HCEC 1CT (cell line): ENCODE results near the gene DPYSL5.
A peak's percentile ranks its signal among the peaks of the same experiment; 100 is the strongest.

Experiments
- DNase-seq: peaks from one replicate; pipeline ENCODE4 v3.0.0-alpha.2; 2017

The DPYSL5 gene

DNA sequence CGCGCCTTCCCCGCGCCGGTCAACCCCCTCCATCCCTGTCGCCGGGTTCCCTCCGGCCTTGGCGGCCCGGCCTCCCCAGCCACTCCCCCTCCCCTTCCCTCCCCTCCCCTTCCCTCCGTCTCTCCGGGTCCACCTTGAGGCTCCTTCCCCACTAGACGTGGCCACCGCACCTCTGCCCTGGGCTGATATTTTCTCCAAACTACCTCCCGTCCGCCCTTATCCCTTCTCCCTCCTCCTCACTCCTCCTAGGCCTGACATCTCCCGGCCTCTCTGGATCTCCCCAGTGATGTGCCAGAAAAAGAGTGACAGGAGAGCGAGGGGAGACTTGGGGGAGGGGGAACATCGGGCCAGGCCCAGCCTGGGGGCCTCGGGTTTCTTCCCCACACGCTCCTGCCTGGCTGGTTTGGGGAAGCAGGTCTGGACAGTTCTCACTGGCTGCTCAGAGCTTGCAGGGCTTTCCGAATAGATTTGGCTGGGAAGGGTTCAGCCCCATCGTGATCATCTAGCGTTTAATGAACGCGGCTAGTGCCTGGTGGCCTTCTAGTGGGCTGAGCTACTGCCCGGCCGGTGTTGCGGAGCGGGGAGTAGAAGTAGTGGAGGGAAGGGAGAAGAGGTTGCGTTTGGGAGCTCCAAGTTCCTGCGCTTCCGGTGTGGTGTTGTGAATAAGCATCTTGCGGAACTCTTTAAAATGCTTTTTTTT lies 123.1 kb downstream of the DPYSL5 start:
- peak; percentile 29 for DNase-seq

DNA sequence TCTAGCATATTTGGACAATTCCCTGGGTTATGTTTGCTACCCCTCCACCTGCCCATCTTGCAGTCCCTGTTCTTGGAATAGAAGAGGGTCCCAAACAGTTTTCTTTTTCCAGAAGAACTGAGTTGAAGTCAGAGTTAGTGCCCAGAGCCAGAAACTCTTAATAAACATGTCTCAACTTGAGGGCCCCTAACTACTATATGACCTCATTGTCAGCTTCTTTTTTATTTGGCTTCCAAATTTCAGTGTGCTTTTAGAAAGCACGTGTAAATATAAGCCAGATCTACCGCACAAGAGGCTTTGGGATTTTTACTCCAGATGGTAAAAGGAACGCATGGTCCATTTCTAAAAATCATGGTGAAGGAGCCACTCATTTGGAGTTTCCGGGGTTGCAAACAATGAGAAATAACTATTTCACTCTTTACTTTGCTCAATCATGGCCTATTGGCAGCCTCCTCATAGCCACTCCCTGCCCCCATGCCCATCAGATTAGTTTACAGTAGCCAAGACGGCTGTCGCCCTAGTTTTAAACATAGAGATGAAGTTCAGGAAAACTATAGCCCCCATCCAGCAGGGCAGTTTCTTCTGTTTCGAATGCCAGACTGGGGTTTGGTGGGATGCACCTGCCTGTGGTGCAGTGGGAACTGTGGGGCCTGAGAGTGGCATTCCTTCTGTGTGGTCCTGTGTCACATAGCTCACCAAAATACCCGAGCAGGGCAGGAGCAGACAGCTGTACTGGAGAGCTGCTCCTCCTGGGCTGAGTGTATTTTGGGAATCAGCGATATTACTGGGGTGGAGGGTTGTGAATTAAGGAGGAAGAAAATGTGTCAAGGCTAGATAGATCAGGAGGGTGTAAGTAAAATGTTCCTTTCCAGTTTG lies 124.2 kb downstream of the DPYSL5 start:
- DNase-seq, result no peak

DNA sequence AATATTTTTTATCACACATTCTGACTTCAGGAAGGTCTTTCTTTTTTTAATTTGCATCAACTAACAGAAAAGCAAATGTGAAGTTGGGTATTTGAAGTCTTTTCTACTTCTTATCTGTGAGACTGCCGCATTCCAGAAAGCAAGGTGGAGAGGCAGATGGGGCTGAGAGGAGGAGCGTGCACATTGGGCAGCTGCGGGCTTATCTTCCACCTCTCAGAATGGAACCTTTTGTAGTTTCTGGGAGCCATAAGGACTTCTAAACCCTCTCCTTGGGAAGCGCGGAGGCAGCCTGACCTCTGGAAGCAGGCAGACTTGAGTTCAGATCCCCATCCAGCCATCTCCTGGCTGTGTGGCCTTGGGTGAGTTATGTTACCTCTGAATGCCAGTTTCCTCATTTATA lies 126.4 kb downstream of the DPYSL5 start:
- DNase-seq, result no peak

DNA sequence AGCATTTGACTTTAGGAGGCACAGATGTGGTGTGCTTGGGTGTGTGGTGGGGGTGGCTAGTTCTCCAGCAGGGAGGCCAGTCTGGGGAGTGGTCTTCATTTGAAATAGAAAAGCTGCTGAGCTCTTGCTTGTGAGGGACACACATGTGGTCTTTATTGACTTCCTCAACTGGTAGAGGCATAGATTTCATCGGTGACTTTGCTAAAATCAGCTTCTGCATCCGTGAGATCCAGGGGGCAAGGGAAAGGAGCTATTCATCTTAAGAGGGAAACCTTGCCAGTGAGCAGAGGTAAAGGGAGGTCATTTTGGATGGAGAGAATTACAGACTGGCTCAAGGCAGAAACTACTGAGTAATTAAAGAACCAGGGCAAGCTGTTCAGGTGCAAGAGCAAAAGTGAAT lies 127.2 kb downstream of the DPYSL5 start:
- DNase-seq, result no peak

DNA sequence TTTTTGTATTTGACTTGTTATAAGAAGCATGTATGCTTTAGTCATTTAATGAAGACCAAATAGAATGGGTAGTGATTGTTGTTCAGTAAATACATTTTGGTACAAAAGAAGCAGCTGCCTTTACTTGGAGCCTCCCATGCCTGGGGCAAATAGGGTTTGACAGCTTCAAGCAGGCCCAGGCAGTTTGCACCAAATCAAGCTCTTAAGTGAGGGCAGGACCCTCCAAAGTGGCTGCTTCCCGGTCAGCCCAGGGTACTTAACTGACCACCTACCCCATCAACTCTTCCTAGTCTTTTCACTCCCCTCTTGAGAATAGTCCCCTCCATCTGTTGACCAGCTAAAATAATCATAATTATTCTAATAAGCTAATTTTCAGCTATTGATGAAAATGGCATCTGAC lies 127.7 kb downstream of the DPYSL5 start:
- DNase-seq, result no peak

DNA sequence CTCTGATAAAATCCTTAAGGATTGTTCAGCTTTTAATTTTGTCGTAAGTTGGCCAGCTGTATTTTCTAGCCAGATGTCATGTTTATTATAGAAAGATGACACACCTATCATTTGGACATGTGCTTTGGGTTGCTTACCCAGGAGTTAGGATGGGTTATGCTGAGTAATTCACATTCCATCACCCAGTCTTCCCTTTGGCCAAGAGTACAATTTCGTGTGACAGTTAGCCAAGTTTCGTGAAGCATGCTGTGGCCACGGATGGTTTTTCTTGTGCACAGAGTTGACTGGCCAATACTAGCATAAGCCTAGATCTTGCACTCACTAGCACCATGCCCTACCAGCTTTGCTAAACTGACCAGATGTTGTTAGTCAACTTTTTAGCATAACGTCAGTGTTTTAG lies 128.3 kb downstream of the DPYSL5 start:
- DNase-seq, result peak; percentile 78

DNA sequence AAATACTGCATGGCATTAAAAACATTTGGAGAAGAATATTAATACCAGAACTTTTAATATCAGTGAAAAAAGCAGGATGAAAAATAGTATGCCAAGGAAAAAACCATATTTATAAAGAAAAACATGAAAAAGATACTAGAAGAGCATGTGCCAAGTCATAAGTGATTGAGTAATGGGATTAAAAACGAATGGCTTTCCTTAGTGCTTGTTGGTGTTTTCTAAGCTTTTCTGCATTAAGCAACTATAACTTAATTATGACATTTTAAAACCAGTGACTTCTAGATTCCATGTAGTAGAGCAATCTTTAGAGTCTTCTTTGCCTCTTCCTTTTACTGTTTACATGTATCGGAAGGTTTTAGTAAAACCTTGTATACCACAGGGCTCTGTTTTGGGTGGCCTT lies 129.1 kb downstream of the DPYSL5 start:
- DNase-seq, result no peak

DNA sequence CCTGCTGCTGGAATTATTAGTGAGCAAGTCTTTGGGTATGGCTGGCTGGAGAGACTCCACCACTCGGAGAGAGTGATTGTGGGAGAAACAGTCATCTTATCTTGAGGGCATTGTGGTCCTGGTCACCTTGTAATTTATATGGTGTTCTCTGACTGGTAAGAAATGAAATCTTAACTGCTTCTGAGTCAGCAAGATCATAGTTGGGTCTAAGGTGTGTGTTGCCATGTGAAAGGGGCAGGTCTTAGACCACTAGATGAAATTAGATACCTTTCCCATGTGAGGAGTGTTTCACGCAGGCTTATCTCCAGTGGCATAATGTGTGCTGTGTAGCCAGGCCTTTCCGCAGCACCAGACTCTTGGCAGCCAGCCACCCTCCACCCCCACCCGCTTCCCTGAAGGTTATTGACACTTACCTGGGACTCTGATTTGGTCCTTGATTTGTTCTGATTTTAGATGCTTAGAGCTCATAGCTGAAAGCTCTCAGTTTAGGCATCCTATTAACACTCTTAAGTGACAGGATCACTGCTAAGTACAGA lies 130.2 kb downstream of the DPYSL5 start:
- no peak for DNase-seq

DNA sequence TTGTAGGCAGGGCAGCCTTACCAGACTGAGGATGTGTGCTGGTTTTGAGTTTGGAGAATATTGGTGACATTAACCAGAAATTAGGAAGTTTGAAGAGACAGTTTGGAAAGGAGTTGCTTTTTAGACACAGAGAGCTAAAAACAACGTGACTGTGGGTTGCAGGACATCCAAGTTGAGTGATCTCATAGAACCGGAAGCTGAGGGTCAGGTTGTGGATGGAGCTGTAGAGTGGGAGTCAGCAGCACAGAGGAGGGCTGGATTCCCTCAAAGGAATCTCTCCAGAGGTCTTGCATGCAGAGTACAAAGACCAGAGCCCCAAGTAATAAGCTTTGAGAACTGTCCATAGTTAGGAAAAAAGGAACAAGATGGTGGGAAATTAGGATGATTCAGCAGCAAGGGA lies 131.8 kb downstream of the DPYSL5 start:
- no peak for DNase-seq

DNA sequence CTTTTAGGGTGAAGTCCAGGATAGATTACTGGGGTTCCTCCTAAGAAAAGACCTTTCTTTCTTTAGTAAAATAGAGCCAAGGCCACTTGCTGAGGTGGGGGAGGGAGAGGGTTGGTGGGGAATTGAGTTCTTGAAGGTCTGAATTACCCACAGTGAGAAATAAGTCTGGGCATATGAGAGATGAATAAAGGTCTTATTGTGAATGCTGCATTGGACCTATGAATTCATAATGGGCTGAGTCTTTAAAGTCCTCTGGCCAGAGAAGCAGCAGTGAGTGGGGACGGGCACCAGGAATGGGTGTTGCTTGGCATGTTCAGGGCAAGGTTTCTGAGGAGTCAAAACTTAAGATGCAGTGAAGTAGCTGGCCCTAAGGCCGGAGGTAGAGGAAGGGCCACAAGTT lies 133.0 kb downstream of the DPYSL5 start:
- DNase-seq, result no peak

DNA sequence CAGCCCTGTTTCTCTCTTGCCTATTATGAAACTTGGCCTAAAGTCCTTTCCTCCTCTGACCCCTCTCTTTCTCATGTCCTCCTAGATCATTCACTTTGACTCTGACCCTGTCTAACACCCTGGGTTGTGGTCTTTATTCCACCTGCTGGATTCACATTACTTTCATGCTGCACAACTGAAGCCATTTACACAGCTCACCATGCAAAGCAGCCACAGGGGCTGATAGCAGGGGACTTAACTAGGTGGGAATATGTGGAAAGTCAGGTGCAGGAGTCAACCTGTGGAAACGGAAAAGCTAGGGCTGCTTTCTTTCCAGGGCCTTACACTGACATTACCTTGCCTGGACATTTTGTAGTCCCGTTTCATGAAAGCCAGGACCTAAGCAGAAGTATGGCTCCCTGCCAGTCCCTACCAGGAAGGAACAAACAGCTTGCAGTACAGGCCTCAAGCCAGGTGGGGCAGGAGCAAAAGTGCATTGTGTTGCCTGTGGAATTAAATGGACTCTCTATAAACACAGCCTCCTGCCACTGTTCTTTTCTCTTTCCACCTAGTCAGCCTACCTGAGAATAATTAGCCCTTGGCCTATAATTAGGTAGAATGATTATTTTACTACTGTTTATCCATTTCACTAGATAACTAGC lies 134.3 kb downstream of the DPYSL5 start:
- DNase-seq, result peak; percentile 43

DNA sequence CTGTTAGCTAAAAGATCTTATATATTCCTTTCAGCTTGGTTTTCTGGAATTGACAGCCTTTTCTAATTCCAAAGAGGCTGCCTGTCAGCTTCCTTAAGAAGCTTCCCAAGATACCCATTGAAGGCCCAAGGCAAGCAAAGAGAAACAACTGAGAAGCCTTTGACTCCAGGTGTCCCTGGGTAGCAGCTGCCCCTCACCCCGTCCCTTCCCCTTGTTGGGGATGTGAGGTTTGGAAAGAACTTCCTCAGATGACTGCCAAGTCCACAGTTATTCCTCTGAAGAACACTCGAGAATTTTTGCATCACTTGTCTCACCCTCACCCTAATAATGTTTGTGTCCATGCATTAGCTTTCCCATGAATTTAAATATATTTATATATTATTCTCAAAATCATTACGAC lies 135.8 kb downstream of the DPYSL5 start:
- no peak for DNase-seq

DNA sequence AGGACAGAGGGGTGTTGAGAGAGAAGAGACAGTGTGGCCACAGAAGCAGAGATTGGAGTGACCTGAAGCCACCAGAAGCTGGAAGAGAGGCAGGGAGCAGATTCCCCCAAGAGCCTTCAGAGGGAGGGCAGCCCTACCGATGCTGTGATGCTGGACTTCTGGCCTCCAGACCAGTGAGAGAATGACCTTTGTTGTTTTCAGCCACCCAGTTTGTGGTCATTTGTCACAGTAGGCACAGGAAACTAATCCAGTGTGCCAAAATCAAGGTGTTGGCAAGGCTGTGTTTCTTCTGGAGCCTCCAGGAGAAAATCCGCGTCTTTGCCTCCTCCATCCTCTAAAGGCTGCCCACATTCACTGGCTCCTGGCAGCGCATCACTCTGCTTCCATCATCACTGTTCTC lies 137.9 kb downstream of the DPYSL5 start:
- DNase-seq, result no peak

DNA sequence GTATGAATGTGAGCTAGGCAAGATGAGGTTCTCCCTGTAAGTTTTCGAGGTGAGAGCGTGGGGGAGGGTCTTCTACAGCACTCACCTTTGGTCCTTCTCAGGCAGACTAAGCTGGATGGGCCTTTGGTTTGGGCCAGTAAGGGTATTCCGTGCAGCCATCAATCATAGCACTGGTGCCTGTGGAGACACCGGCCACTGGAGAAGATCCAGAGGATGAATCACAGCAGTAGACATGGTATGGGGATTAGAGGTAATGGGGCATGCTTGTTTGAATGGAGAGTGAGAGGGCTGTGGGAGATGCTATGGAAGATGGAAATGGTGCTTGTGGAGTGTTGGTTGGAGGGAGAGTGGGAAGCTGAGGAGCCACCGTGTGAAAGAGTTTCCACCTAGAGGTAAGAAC lies 138.6 kb downstream of the DPYSL5 start:
- DNase-seq, result no peak

DNA sequence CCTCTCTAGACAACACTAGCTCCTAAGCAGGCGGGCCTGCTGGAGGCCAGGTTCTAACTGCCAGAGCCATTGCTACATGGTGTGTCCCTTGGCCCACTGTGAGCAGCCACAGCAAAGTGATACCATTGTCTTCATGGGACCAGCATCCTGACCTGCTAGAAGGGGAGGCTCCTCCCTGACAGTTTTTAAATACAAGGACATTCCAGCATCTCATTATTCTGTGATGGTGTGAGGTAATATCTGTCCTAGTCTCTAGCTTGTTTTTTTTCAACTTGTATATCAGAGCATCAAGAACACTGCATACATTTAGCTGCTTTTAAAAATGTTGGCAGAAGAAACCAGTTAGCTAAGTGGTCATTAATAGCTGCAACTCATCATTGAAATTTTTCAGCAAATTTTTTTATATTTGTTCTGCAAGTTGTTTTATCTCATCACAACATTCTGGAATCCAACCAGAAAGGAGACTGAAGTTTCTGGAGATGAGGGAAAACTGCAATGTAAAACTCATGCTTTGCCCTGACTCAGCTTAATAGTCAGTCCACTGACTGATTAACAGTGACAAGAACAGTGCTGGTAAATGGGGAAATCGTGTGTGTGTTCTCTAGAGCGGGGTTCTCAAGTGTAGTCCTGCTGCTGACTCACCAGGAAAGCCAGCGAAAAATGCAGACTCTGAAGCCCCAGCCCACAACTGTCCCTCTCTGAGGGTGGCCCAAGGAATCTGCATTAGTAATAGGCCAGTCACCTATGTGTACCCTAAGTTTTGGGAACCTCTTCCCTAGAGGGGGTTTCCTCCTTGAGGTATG lies 140.3 kb downstream of the DPYSL5 start:
- peak; percentile 84 for DNase-seq

DNA sequence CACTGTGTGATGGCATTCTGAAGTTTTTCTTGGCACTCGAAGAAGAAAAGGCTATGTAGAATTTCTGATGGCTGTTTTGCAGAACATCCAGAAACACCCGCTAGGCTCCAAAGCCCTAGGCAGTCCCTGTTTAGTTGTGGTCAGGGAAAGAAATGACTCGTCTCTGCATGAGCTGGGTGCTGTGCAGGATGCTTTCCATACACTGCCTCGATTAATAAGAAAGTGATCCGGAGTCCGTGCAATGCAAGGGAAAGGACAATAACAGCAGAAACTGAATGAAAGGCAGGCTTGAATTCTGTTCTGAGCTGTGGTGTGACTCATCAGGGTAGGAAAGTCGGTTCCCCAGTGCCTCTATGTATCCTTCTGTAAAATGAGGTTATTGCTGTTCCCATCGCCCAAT lies 141.2 kb downstream of the DPYSL5 start:
- peak; percentile 16 for DNase-seq

DNA sequence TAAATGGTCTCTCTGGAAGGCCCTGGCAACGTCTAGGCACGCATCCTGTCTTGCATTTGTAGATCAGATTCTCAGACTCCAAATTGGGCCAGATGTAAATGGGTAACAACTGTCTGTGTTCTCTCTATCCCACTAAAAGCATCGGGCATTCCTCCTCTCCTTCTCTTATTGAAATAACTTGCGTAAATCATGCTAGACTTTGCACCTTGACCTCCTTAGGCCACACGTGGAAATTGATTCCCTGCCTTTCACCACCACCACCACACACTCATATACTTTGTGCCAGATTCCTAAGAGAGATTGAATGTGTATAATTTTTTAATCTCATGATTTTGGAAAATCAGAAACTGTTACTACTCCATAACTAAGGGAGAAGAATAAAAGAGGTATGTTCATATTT lies 143.8 kb downstream of the DPYSL5 start:
- DNase-seq, result no peak

DNA sequence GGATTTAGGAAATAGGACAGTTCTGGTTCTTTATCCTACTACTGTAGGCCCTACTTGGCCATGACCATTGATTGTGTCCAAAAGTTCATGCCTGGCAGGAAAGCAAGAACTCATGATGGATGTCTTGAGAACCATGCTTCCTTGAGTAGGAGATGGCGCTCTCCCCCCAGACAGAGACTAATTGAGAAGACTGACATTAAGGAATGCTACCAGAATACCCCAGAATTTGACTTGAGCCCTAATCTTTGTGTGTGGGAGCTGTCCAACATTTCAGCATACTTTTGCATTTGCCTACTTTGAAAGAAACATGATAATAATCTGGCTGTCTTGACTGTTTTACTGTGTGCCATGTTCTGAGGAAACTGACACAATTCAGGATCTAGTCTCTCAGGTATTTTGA lies 145.8 kb downstream of the DPYSL5 start:
- no peak for DNase-seq

DNA sequence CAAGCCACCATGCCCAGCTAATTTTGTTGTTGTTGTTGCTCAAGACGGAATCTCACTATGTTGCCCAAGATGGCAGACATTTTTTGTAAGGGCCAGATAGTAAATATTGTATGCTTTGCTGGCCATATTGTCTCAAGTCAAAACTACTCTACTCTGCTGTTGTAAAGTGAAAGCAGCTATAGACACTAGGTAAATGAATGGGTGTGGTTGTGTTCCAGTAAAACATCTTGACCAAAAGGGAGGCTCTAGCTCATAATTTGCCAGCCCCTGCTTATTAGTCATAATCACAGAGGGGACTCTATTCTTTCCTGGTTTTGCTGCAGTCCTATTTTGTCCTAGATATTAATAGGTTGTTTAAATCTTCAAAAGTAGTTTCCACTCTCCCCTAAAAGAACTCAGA lies 147.1 kb downstream of the DPYSL5 start:
- DNase-seq, result no peak

DNA sequence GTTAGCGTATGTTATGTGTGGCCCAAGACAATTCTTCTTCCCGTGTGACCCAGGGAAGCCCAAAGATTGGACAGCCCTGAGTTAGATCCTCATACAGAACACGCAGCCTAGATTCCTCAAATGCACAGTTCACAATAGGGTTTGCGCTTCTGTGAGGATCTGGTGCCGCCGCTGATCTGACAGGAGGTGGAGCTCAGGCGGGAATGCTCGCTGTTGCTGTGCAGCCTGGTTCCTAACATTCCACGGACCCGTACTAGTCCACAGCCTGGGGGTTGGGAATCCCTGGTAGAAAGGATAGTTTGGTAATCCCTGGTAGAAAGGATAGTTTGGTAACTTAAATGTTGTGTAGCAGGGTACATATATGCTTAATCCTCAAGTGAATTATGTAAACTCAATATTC lies 149.5 kb downstream of the DPYSL5 start:
- no peak for DNase-seq

DNA sequence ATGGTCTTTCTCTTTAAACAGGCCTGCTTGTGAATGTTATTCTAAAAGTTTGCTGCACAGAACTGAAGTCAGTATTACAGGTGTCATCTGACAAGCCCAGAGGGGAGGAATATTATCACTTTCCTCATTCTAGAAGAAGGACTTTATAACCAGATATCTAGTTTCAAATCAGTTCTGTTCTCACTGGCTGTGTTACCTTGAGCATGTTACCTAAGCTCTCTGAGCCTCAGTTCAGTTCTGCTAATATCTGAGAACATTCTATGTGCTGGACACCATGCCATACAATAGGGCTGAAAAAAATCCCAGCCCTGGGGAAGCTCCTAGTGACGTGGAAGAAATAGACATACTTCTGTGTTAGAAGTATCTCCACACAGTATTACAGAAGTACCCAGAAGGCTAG lies 150.4 kb downstream of the DPYSL5 start:
- no peak for DNase-seq
